ENCODE data around the gene C5orf46.

The C5orf46 gene

GRCh38 chr5:147898875-147899401, 7.4 kb downstream of the C5orf46 start:
- no peak overlapping the region for H3K27ac ChIP-seq (ENCODE audit: insufficient read depth, low read length, poor library complexity, severe bottlenecking)
- no peaks in the 10 kb centered on the region for H3K36me3 ChIP-seq (ENCODE audit: control insufficient read depth, insufficient read depth, low read length)
- H3K27me3 ChIP-seq (replicated peaks; ENCODE audit: control insufficient read depth, insufficient read depth, low read length, poor library complexity, severe bottlenecking) = no peaks in the 10 kb centered on the region
- H3K4me3 ChIP-seq (ENCODE audit: insufficient read depth, low read depth, low read length, poor library complexity, severe bottlenecking) = no peak overlapping the region
- no peak for DNase-seq
- no peaks in the 10 kb centered on the region for H3K4me1 ChIP-seq (ENCODE audit: control insufficient read depth, insufficient read depth, low read length, poor library complexity, severe bottlenecking)
- no peaks in the 10 kb centered on the region for H3K9me3 ChIP-seq (ENCODE audit: control insufficient read depth, low read length)

- Histone ChIP-seq H3K4me3 (ENCODE audit: insufficient read depth, low read depth, low read length, poor library complexity, severe bottlenecking) (no peak overlapping the region), H3K27me3 (replicated peaks; ENCODE audit: control insufficient read depth, insufficient read depth, low read length, poor library complexity, severe bottlenecking) (no peaks in the 10 kb centered on the region), H3K36me3 (ENCODE audit: control insufficient read depth, insufficient read depth, low read length) (no peaks in the 10 kb centered on the region), H3K27ac (ENCODE audit: insufficient read depth, low read length, poor library complexity, severe bottlenecking) (no peak overlapping the region), H3K9me3 (ENCODE audit: control insufficient read depth, low read length) (no peaks in the 10 kb centered on the region), H3K4me1 (ENCODE audit: control insufficient read depth, insufficient read depth, low read length, poor library complexity, severe bottlenecking) (no peaks in the 10 kb centered on the region)
- no peak for DNase-seq
Measured at GRCh38 chr5:147895864-147896263, 10.5 kb downstream of the C5orf46 start.

- no peak overlapping the region for H3K4me3 ChIP-seq (ENCODE audit: insufficient read depth, low read depth, low read length, poor library complexity, severe bottlenecking)
- H3K27me3 ChIP-seq (replicated peaks; ENCODE audit: control insufficient read depth, insufficient read depth, low read length, poor library complexity, severe bottlenecking) = no peaks in the 10 kb centered on the region
- H3K36me3 ChIP-seq (ENCODE audit: control insufficient read depth, insufficient read depth, low read length) = no peaks in the 10 kb centered on the region
- DNase-seq = no peak
- no peaks in the 10 kb centered on the region for H3K4me1 ChIP-seq (ENCODE audit: control insufficient read depth, insufficient read depth, low read length, poor library complexity, severe bottlenecking)
- no peak overlapping the region for H3K27ac ChIP-seq (ENCODE audit: insufficient read depth, low read length, poor library complexity, severe bottlenecking)
- H3K9me3 ChIP-seq (ENCODE audit: control insufficient read depth, low read length) = no peaks in the 10 kb centered on the region
Measured at GRCh38 chr5:147893820-147894219, 12.5 kb downstream of the C5orf46 start.

- no peak overlapping the region for H3K27ac ChIP-seq (ENCODE audit: insufficient read depth, low read length, poor library complexity, severe bottlenecking)
Measured at GRCh38 chr5:147892696-147893296, 13.5 kb downstream of the C5orf46 start.

GRCh38 chr5:147887930-147888329, 18.4 kb downstream of the C5orf46 start:
- no peaks in the 10 kb centered on the region for H3K9me3 ChIP-seq (ENCODE audit: control insufficient read depth, low read length)
- DNase-seq = no peak
- H3K36me3 ChIP-seq (ENCODE audit: control insufficient read depth, insufficient read depth, low read length) = no peaks in the 10 kb centered on the region
- no peak overlapping the region for H3K4me3 ChIP-seq (ENCODE audit: insufficient read depth, low read depth, low read length, poor library complexity, severe bottlenecking)
- H3K27ac ChIP-seq (ENCODE audit: insufficient read depth, low read length, poor library complexity, severe bottlenecking) = no peak overlapping the region
- H3K27me3 ChIP-seq (replicated peaks; ENCODE audit: control insufficient read depth, insufficient read depth, low read length, poor library complexity, severe bottlenecking) = no peaks in the 10 kb centered on the region
- no peaks in the 10 kb centered on the region for H3K4me1 ChIP-seq (ENCODE audit: control insufficient read depth, insufficient read depth, low read length, poor library complexity, severe bottlenecking)

More at GRCh38 chr5:147892696-147893296, 13.5 kb downstream of the C5orf46 start:
- Histone ChIP-seq H3K4me1 (ENCODE audit: control insufficient read depth, insufficient read depth, low read length, poor library complexity, severe bottlenecking) (no peaks in the 10 kb centered on the region), H3K27me3 (replicated peaks; ENCODE audit: control insufficient read depth, insufficient read depth, low read length, poor library complexity, severe bottlenecking) (no peaks in the 10 kb centered on the region), H3K4me3 (ENCODE audit: insufficient read depth, low read depth, low read length, poor library complexity, severe bottlenecking) (no peak overlapping the region), H3K9me3 (ENCODE audit: control insufficient read depth, low read length) (no peaks in the 10 kb centered on the region), H3K36me3 (ENCODE audit: control insufficient read depth, insufficient read depth, low read length) (no peaks in the 10 kb centered on the region)
- DNase-seq = no peak

GRCh38 chr5:147887026-147887627, 19.2 kb downstream of the C5orf46 start:
- Histone ChIP-seq H3K27ac (ENCODE audit: insufficient read depth, low read length, poor library complexity, severe bottlenecking) (no peak overlapping the region), H3K4me1 (ENCODE audit: control insufficient read depth, insufficient read depth, low read length, poor library complexity, severe bottlenecking) (no peaks in the 10 kb centered on the region), H3K36me3 (ENCODE audit: control insufficient read depth, insufficient read depth, low read length) (no peaks in the 10 kb centered on the region), H3K9me3 (ENCODE audit: control insufficient read depth, low read length) (no peaks in the 10 kb centered on the region), H3K4me3 (ENCODE audit: insufficient read depth, low read depth, low read length, poor library complexity, severe bottlenecking) (no peak overlapping the region), H3K27me3 (replicated peaks; ENCODE audit: control insufficient read depth, insufficient read depth, low read length, poor library complexity, severe bottlenecking) (no peaks in the 10 kb centered on the region)
- DNase-seq = no peak

GRCh38 chr5:147882586-147883313, 23.6 kb downstream of the C5orf46 start:
- no peak for DNase-seq

GRCh38 chr5:147880487-147880886, 25.9 kb downstream of the C5orf46 start:
- no peak overlapping the region for H3K27ac ChIP-seq (ENCODE audit: insufficient read depth, low read length, poor library complexity, severe bottlenecking)
- no peaks in the 10 kb centered on the region for H3K36me3 ChIP-seq (ENCODE audit: control insufficient read depth, insufficient read depth, low read length)
- no peaks in the 10 kb centered on the region for H3K9me3 ChIP-seq (ENCODE audit: control insufficient read depth, low read length)
- no peak for DNase-seq
- no peaks in the 10 kb centered on the region for H3K27me3 ChIP-seq (replicated peaks; ENCODE audit: control insufficient read depth, insufficient read depth, low read length, poor library complexity, severe bottlenecking)
- no peaks in the 10 kb centered on the region for H3K4me1 ChIP-seq (ENCODE audit: control insufficient read depth, insufficient read depth, low read length, poor library complexity, severe bottlenecking)
- H3K4me3 ChIP-seq (ENCODE audit: insufficient read depth, low read depth, low read length, poor library complexity, severe bottlenecking) = no peak overlapping the region

More at GRCh38 chr5:147882586-147883313, 23.6 kb downstream of the C5orf46 start:
- Histone ChIP-seq H3K36me3 (ENCODE audit: control insufficient read depth, insufficient read depth, low read length) (no peaks in the 10 kb centered on the region), H3K9me3 (ENCODE audit: control insufficient read depth, low read length) (no peaks in the 10 kb centered on the region), H3K4me1 (ENCODE audit: control insufficient read depth, insufficient read depth, low read length, poor library complexity, severe bottlenecking) (no peaks in the 10 kb centered on the region), H3K27me3 (replicated peaks; ENCODE audit: control insufficient read depth, insufficient read depth, low read length, poor library complexity, severe bottlenecking) (no peaks in the 10 kb centered on the region), H3K4me3 (ENCODE audit: insufficient read depth, low read depth, low read length, poor library complexity, severe bottlenecking) (no peak overlapping the region), H3K27ac (ENCODE audit: insufficient read depth, low read length, poor library complexity, severe bottlenecking) (no peak overlapping the region)

- Histone ChIP-seq H3K4me3 (ENCODE audit: insufficient read depth, low read depth, low read length, poor library complexity, severe bottlenecking) (no peak overlapping the region), H3K4me1 (ENCODE audit: control insufficient read depth, insufficient read depth, low read length, poor library complexity, severe bottlenecking) (no peaks in the 10 kb centered on the region), H3K9me3 (ENCODE audit: control insufficient read depth, low read length) (no peaks in the 10 kb centered on the region), H3K27me3 (replicated peaks; ENCODE audit: control insufficient read depth, insufficient read depth, low read length, poor library complexity, severe bottlenecking) (no peaks in the 10 kb centered on the region), H3K36me3 (ENCODE audit: control insufficient read depth, insufficient read depth, low read length) (no peaks in the 10 kb centered on the region), H3K27ac (ENCODE audit: insufficient read depth, low read length, poor library complexity, severe bottlenecking) (no peak overlapping the region)
- no peak for DNase-seq
Measured at GRCh38 chr5:147879784-147880183, 26.6 kb downstream of the C5orf46 start.

Data from effector memory CD4-positive, alpha-beta T cell (primary cell).